Activated T-cell treated with anti-CD3 and anti-CD28 coated beads, Interleukin-2, amount 50 U/mL, for 24 hours (primary cell): ENCODE data around the gene CACNA1B.

Source experiments
- DNase-seq: peaks from one replicate; pipeline ENCODE4 v3.0.0-alpha.2; 2020
- H3K27ac Mint-ChIP-seq: 2 replicates; pipeline ENCODE4 v1.8.0; 2020; ENCODE audit warnings: mild to moderate bottlenecking, mixed read lengths
- H3K27me3 Mint-ChIP-seq: 2 replicates; pipeline ENCODE4 v1.8.0; 2020; ENCODE audit warnings: mixed read lengths
- H3K36me3 Mint-ChIP-seq: 2 replicates; pipeline ENCODE4 v1.8.0; 2020; ENCODE audit warnings: low read depth, mixed read lengths
- H3K4me1 Mint-ChIP-seq: 2 replicates; pipeline ENCODE4 v1.8.0; 2020; ENCODE audit warnings: low read depth, mixed read lengths
- H3K4me3 Mint-ChIP-seq: 2 replicates; pipeline ENCODE4 v1.8.0; 2020; ENCODE audit warnings: mild to moderate bottlenecking, moderate library complexity, mixed read lengths
- H3K9me3 Mint-ChIP-seq: 2 replicates; pipeline ENCODE4 v1.8.0; 2020; ENCODE audit warnings: mixed read lengths

CACNA1B gene

DNA sequence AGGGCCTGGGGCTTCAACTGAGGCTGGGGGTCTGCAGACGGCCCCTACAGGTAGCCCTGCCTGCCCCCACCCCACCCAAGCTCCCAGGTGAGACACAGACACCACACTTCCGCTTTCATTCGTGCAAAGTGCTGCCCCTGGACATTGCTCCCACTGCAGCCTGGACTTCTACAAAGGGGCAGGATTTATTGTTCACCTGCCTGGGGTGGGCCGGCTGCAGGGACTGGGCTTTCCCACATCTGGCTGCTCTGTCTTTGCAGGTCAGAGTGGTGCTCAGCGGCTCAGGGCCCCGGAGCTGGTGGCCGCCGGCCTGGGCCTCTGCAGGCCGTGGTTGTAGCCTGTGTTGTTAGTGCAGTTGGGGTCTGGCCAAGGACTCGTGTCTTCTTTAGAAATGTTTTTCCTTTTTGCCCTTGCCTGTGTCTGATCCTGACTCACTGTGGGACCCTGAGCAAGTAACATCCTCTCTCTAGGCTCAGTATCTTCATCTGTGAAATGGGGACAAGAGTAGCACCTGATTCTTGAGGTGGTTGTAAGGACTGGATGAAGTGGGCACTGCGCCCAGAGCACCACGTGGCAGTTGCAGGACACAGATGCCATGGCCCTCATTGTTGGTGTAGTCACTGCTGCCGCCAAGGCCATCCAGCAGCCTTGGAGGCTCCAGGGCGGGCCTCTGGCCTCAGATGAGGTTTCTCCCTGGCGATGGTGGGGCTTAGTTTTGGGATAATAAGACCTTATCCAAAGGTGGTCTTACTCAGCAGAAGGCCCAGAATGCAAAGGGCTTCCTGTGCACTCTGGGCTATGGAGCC lies 143.9 kb downstream of the CACNA1B start:
- H3K9me3 Mint-ChIP-seq = no peaks in the 10 kb centered on the region
- no peak overlapping the region for H3K27ac Mint-ChIP-seq
- no peaks in the 10 kb centered on the region for H3K36me3 Mint-ChIP-seq
- peaks cover 39% of the 10 kb centered on the region for H3K27me3 Mint-ChIP-seq
- no peak for DNase-seq
- peaks cover 4% of the 10 kb centered on the region for H3K4me1 Mint-ChIP-seq
- no peak overlapping the region for H3K4me3 Mint-ChIP-seq

DNA sequence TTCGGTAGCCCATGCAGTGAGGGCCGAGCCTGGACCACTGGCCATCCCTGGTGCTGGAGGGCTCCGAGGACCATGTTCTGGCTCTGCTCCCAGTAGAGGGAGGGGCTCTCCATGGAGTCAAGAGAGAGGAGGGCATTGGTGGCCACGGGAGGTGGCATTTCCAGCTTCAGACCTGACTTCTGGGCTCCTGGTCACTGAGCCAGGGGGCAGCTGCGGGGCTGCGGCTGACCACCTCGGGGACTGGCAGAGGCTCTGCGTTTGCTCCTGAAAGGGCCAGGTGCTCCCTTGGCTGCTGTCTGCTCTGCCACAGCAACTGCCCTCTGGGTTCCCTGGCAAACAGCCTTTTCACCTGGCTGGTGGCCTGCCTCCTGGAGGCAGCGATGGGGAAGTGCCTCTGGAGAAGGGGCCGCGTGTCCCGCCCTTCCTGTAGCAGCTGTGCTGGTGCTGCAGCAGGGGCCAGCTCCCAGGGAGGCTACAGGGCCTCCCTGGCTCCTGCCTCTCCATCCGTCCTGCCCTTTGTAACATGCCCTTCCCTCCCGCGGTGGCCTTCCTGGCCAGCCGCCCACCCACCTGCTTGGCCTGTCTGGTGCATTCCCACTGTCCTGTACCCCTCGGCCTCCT lies 144.6 kb downstream of the CACNA1B start:
- H3K27me3 Mint-ChIP-seq = peaks cover 43% of the 10 kb centered on the region
- no peak overlapping the region for H3K4me3 Mint-ChIP-seq
- no peaks in the 10 kb centered on the region for H3K9me3 Mint-ChIP-seq
- H3K27ac Mint-ChIP-seq = no peak overlapping the region
- no peaks in the 10 kb centered on the region for H3K36me3 Mint-ChIP-seq
- no peak for DNase-seq
- peaks cover 4% of the 10 kb centered on the region for H3K4me1 Mint-ChIP-seq

DNA sequence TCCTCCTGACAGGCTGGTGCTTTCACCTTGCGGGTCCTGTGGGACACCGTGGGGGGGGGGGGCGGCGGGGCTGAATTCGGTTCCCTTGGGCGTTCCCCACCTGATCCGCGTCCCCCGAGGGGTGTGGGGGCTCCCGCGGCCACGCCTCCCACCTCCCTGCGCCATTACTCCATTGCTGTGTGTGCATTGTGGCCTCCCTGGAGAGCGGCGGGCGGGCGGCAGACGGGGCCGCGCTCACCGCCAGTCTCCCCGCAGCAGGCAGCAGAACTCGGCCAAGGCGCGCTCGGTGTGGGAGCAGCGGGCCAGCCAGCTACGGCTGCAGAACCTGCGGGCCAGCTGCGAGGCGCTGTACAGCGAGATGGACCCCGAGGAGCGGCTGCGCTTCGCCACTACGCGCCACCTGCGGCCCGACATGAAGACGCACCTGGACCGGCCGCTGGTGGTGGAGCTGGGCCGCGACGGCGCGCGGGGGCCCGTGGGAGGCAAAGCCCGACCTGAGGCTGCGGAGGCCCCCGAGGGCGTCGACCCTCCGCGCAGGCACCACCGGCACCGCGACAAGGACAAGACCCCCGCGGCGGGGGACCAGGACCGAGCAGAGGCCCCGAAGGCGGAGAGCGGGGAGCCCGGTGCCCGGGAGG lies 145.3 kb downstream of the CACNA1B start:
- peaks cover 46% of the 10 kb centered on the region for H3K27me3 Mint-ChIP-seq
- no peak for DNase-seq
- H3K9me3 Mint-ChIP-seq = no peaks in the 10 kb centered on the region
- H3K4me3 Mint-ChIP-seq = no peak overlapping the region
- H3K36me3 Mint-ChIP-seq = no peaks in the 10 kb centered on the region
- peaks cover 4% of the 10 kb centered on the region for H3K4me1 Mint-ChIP-seq
- H3K27ac Mint-ChIP-seq = no peak overlapping the region

DNA sequence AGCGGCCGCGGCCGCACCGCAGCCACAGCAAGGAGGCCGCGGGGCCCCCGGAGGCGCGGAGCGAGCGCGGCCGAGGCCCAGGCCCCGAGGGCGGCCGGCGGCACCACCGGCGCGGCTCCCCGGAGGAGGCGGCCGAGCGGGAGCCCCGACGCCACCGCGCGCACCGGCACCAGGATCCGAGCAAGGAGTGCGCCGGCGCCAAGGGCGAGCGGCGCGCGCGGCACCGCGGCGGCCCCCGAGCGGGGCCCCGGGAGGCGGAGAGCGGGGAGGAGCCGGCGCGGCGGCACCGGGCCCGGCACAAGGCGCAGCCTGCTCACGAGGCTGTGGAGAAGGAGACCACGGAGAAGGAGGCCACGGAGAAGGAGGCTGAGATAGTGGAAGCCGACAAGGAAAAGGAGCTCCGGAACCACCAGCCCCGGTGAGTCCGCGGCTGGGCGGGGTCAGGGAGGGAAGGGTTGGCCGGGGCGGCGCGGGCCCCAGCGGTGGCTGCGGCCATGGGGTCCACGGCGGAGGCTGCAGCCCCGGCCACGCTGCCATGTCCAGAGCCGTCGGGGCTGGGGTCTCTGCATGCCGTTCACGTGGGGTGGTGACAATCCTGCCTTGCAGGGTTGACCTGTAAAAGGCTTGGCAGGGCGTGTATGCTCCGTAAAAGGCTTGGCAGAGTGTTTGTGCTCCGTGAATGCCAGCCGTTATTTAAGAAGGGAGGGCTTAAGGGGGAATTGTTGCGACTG lies 146.0 kb downstream of the CACNA1B start:
- no peak overlapping the region for H3K27ac Mint-ChIP-seq
- H3K9me3 Mint-ChIP-seq = no peaks in the 10 kb centered on the region
- no peaks in the 10 kb centered on the region for H3K36me3 Mint-ChIP-seq
- no peak overlapping the region for H3K4me3 Mint-ChIP-seq
- peaks cover 4% of the 10 kb centered on the region for H3K4me1 Mint-ChIP-seq
- H3K27me3 Mint-ChIP-seq = peaks cover 50% of the 10 kb centered on the region
- DNase-seq = no peak

DNA sequence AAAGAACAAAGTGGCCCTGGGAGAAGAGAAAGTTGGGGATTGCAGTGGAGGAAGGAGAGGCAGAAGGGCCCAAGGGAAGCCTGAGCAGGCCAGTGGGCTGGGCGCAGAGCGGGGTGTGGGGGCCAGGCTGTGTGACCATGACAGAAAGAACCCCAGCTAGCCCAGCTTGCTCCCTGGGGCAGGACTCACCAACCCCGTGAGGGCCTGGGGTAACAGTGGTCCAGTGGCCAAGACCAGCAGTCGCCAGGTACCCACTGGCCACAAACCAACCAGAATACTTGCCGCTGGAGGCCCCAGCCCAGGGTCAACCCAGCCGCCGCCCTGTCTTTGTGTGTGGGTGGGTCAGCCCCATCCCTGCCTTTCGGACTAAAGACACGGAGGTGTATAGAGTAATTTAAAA lies 146.5 kb downstream of the CACNA1B start:
- peaks cover 53% of the 10 kb centered on the region for H3K27me3 Mint-ChIP-seq
- H3K4me1 Mint-ChIP-seq = peaks cover 4% of the 10 kb centered on the region
- no peaks in the 10 kb centered on the region for H3K9me3 Mint-ChIP-seq
- H3K36me3 Mint-ChIP-seq = no peaks in the 10 kb centered on the region
- no peak overlapping the region for H3K27ac Mint-ChIP-seq
- no peak for DNase-seq
- H3K4me3 Mint-ChIP-seq = no peak overlapping the region

DNA sequence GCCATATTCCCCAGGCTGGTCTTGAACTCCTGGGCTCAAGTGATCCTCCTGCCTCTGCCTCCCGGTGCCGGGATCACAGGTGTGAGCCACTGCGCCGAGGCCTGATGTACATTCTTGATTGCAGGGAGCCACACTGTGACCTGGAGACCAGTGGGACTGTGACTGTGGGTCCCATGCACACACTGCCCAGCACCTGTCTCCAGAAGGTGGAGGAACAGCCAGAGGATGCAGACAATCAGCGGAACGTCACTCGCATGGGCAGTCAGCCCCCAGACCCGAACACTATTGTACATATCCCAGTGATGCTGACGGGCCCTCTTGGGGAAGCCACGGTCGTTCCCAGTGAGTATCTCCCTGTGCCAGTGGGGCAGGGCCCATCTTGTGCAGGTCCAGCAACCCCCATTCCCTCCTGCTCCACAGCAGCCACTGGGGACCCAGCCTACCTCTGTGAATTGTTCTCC lies 147.3 kb downstream of the CACNA1B start:
- H3K27me3 Mint-ChIP-seq = peaks cover 58% of the 10 kb centered on the region
- no peaks in the 10 kb centered on the region for H3K36me3 Mint-ChIP-seq
- H3K27ac Mint-ChIP-seq = no peak overlapping the region
- H3K9me3 Mint-ChIP-seq = no peaks in the 10 kb centered on the region
- DNase-seq = no peak
- no peak overlapping the region for H3K4me3 Mint-ChIP-seq
- peaks cover 4% of the 10 kb centered on the region for H3K4me1 Mint-ChIP-seq

DNA sequence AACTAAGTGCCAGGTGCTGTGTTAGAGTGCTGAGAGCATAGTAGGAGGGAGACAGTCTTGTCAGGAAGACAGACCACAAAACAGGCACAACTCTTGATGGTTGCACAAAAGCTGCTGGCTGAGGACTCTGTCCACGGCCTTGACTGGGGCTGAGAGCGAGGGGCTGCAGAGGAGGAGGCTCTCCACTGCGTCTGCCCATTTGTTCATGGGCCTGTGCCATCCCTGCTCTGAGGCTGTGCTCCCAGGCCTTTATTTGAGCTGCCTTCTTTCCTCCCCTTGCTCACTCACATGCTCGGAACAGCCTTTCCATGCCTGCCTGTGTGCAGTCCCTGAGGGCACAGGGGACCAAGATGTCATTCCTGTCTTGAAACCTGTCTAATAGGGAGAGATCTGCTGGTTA lies 147.8 kb downstream of the CACNA1B start:
- Mint-ChIP-seq H3K27me3 (peaks cover 62% of the 10 kb centered on the region), H3K36me3 (no peaks in the 10 kb centered on the region), H3K9me3 (no peaks in the 10 kb centered on the region), H3K27ac (no peak overlapping the region), H3K4me3 (no peak overlapping the region), H3K4me1 (peaks cover 4% of the 10 kb centered on the region)
- peak; percentile 15 for DNase-seq

DNA sequence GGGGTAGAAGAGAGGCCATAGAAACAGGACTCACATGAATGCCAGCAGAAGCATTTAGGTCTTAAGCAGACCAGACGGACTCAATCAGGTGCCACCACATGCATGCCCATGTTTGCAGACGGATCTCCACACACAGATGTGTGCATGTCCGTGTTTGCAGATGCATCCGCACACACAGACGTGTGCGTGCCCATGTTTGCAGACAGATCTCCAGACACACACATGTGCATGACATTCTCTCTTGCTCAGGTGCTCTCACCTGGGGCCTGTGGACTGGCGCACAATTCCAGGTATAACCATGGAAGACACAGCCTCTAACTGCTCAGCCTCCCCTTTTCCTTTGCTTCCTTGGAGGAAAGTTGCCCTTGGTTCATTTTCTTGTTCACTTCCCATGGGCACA lies 148.3 kb downstream of the CACNA1B start:
- Mint-ChIP-seq H3K9me3 (no peaks in the 10 kb centered on the region), H3K27me3 (peaks cover 66% of the 10 kb centered on the region), H3K4me1 (peaks cover 4% of the 10 kb centered on the region), H3K4me3 (no peak overlapping the region), H3K27ac (no peak overlapping the region), H3K36me3 (no peaks in the 10 kb centered on the region)
- DNase-seq = peak; percentile 20

DNA sequence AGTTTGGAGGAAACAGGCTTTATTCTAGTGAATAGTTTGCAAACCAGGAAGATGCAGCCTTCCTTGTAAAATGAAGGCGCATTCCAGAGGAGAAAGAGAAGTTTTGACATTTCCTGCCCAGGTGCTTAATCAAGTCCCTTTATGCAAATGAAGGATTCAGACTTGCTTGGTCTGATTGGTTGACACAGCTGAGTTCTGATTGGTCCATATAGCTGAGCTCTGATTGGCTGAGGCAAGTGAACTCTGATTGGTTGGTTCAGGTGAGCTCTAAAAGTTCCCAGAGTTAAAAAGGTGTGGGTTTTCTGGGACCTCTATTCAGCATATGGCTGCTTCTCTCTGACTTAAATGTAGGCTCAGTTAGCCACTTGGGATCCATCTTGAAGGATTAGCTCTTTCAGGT lies 151.0 kb downstream of the CACNA1B start:
- Mint-ChIP-seq H3K4me1 (no peaks in the 10 kb centered on the region), H3K4me3 (no peak overlapping the region), H3K9me3 (peaks cover 5% of the 10 kb centered on the region), H3K27me3 (peaks cover 72% of the 10 kb centered on the region), H3K36me3 (no peaks in the 10 kb centered on the region), H3K27ac (no peak overlapping the region)
- DNase-seq = no peak

DNA sequence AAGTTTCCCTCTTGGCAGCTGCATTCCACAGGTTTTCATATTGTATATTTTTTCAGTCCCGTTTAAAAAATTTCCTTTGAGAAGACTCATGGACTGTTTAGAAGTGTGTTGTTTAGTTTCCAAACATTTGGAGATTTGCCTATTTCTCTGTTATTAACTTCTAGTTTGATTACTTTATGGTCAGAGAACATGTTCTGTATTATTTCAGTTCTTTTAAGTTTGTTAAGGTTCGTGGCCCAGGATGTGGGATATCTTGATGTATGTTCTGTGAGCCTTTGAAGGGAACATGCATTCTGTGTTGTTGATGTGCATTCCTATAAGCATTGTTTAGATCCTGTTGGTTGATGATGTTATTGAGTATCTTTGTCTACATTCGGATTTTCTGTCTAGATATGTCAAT lies 153.6 kb downstream of the CACNA1B start:
- Mint-ChIP-seq H3K36me3 (no peaks in the 10 kb centered on the region), H3K27me3 (peaks cover 67% of the 10 kb centered on the region), H3K9me3 (peaks cover 5% of the 10 kb centered on the region), H3K27ac (no peak overlapping the region), H3K4me1 (no peaks in the 10 kb centered on the region), H3K4me3 (no peak overlapping the region)
- no peak for DNase-seq

DNA sequence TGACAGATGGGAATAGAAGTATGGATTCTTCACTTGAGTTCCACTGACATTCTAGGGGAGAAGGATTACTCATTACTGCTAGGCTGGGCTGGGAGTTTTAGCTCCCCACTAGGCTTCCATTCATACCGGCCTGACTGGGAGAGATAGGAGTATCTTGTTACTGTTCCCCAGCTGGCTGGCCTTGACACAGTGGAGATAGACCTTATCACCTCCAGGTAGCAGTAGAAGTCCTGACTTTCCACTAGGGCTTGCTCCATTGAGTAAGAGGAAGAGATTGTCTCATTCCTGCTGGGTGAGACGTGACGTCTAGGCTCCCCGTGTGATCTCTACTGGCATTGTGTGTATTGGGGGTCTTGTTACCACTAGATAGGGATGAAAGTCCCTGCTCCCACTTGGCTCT lies 156.4 kb downstream of the CACNA1B start:
- Mint-ChIP-seq H3K36me3 (no peaks in the 10 kb centered on the region), H3K27ac (no peak overlapping the region), H3K4me3 (no peak overlapping the region), H3K4me1 (no peaks in the 10 kb centered on the region), H3K9me3 (peaks cover 5% of the 10 kb centered on the region), H3K27me3 (peaks cover 77% of the 10 kb centered on the region)
- DNase-seq = no peak

DNA sequence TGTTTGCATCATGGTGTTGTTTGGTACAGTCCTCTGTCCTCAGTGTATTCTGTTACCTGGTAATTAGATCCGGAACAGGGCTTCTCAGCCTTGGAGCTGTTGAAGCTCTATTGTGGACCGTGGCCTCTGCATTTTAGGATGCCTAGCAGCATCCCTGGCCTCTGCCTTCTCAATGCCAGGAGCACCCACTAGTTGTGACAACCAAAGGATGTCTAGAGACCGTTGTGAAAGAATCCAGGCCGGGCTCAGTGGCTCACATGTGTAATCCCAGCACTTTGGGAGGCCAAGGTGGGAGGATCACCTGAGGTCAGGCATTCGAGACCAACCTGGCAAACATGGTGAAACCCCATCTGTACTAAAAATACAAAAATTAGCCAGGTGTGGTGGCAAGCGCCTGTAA lies 159.6 kb downstream of the CACNA1B start:
- no peak for DNase-seq
- no peaks in the 10 kb centered on the region for H3K36me3 Mint-ChIP-seq
- peaks cover 5% of the 10 kb centered on the region for H3K9me3 Mint-ChIP-seq
- H3K4me1 Mint-ChIP-seq = no peaks in the 10 kb centered on the region
- peaks cover 54% of the 10 kb centered on the region for H3K27me3 Mint-ChIP-seq
- H3K27ac Mint-ChIP-seq = no peak overlapping the region
- no peak overlapping the region for H3K4me3 Mint-ChIP-seq

DNA sequence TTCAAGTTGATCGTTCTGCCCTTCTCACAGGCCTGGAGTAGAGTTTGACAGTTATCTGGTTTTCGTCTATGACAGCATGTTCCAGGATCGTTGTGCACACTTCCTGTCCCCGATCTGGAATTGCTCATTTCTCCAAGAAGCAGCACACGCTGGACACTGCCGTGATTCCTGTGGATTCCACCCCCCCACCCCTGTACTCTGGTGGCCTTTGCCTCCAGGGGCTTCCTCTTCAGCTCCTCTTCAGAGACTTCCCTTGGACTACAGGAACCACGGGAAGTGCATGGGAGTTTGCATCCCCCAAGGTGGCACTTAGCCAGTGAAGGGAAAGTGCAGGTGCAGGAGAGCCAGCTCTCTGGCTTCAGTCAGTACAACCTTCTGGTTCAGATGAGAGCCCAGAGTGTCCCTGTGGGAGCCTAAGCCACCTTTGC lies 160.7 kb downstream of the CACNA1B start:
- DNase-seq = peak; percentile 18
- no peak overlapping the region for H3K27ac Mint-ChIP-seq

More for the DNA sequence above, 160.7 kb downstream of the CACNA1B start:
- H3K36me3 Mint-ChIP-seq = no peaks in the 10 kb centered on the region
- H3K4me3 Mint-ChIP-seq = no peak overlapping the region
- no peaks in the 10 kb centered on the region for H3K4me1 Mint-ChIP-seq
- H3K27me3 Mint-ChIP-seq = peaks cover 44% of the 10 kb centered on the region
- no peaks in the 10 kb centered on the region for H3K9me3 Mint-ChIP-seq
